ENCODE results near the gene ABCC4.

ABCC4 gene

GRCh38 chr13:95123726-95124125, 177.5 kb downstream of the ABCC4 start:
- DNase-seq, result no peak

GRCh38 chr13:95122063-95122462, 179.2 kb downstream of the ABCC4 start:
- no peak for DNase-seq

DNA sequence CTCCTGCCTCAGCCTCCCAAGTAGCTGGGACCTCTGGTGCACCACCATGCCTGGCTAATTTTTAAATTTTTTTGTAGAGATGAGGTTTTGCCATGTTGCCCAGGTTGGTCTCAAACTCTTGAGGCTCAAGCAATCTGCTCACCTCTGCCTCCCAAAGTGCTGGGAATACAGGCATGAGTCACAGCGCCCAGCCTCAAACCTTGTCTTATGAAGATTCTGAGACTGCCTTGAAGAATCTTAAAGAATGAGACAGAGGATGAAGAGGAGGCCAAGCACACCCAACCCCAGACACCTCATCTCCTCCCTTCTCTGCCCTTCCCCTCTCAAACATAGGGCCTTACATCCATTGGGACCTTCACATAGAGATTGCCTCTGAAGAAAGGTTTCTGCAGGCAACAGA, 179.7 kb downstream of the ABCC4 start:
- DNase-seq, result no peak

- DNase-seq, result no peak
Observed at GRCh38 chr13:95120650-95121049, 180.6 kb downstream of the ABCC4 start.

DNA sequence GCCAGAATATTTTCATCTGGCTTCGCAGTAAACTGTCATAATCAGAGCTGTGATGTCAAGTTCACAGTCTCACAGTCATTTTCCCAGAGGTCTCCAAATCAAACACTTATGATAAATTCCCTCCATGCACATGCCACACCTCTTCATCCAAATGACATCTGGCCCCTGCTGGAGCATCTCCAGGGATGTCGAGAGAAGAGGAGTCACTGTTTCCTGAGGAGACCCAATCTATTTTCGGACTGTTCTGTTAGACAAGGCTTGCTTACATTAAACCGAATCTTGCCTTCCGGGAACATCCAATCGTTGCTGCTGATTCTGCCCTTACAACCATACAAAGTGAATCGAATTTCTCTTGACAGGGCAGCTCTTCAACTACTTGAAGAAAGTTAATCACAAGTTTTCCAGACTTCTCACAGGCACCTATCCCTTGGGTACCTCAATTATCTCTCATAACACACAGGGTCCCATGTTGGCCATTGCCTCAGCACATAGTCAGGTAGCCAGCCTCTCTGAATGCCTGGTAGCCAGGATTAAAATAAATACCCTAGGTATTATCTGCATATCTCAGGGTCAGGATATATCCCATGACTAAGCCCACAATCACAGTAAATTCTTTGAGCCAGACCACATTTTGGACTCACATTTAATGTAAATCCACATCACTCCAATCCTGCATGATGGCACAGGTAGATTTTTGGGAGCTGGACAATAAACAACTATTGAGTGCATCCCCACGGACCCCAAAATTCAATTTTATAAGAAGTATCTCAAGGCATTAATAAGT, 182.5 kb downstream of the ABCC4 start:
- no peak for DNase-seq

DNA sequence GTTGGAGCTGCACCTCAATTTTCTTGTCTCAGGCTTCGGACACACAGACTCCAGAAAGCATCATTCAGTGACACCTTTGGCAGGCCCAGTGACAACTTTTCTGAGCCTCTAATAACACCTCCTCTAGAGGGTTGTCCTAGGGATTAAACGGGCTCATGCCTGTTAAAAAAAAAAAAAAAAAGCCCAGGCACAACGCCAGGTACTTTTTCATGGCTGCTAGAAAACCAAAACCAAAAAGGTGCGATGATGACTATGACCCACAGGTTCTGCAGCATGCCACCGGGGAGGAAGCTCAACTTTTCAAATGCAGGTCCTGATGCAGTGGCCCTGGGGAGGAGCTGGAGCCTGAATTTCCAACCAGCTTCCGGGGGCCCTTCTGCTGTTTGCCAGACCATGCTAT, 184.2 kb downstream of the ABCC4 start:
- DNase-seq, result no peak

DNA sequence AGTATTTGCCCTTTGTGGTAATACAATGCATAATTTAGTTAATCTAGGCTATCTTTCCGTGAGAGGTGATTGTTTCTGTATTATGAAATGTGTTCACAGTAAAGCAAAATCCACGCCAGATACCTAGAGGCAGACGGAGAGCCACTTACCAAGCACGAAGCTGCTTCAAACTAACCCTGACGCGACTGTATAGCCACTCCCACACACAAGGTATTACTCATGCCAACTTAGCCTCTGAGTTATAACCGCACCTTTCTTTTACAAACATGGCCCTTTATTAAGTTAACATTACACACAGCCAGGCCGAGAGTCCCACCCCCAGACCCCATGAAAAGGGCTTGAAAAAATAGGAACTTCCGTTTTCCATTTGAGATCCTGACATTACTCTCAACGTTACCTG, 185.7 kb downstream of the ABCC4 start:
- DNase-seq, result no peak

GRCh38 chr13:95113601-95114000, 187.7 kb downstream of the ABCC4 start:
- no peak for DNase-seq

- no peak for DNase-seq
Observed at GRCh38 chr13:95112883-95113282, 188.4 kb downstream of the ABCC4 start.

- no peak for DNase-seq
Observed at GRCh38 chr13:95111608-95112007, 189.6 kb downstream of the ABCC4 start.

DNA sequence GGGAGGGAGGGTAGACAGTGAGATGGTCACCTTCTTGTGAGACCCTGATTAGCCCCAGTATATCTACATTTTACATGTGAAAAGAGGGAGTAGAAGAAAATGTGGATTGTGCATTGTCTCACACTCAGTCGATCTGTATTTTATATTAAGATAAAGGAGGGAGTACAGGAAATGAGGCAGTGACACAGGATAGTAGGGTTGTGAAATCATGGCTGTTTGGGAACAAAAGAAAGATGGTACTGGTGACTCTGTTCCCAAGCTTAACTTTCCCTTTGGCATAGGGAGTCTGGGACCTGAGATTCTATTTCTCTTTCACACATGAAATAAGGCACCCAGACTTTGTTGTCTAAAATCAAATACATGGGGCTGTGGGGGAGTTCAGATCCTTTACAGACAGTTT, 194.7 kb downstream of the ABCC4 start:
- no peak for DNase-seq

DNA sequence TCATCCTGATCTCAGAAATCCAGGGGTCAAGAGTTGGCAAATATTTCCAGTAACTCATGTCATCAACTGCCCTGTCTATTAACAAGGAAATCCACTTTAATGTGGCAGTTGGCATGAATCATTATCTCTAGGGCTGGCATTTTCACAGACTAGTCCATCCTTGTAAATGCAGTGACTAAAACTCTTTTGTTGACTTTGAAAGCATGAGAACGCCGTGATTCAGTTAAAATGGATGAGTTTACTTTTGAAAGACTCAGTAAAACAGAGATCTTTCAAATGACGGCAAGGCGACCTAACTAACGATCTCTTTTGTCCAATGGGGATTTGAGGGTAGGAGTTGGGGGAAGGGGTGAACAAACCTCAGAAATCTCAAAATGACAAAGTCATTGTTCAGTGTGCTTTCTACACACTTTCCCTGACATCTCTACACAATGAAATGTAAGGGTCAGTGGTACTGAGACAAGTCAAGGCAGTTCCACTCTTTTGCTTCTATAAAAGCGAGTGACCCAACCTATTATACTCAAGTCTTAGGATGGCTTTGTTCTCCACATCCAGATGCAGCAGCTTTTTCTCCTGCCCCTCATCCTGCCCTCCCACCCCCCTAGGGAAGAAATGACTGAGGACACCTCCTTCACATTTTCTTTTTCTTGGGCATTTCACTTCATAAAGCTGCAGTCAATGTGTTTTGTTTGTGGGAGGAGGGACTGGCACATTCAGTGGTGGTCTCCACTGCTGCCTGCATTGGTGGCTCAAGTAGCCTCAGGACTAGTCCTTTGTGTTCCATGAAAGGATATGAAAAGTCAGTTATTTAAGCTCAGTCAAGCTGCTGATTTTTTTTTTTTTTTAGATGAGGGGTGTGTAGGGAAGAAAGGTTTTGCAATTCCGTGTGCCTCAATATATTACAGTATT, 200.5 kb downstream of the ABCC4 start:
- DNase-seq, result no peak

DNA sequence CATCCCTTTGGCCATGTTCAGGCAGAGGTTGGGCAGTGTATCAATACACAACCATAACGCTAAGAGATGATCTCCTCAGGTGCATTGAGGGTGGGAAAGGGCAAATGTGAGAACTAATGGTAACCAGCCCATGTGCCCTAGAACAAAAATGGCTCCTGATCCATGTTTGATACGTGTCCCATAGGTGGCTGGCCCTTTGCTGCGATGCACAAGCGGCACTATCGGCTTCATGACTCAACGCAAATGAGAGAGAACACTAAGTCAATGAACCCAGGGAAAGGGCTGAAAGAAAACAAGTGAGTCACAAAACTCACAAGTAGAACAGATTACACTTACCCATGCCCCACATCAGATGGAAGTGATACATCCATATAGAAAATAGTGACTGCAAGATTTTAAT, 201.7 kb downstream of the ABCC4 start:
- no peak for DNase-seq

GRCh38 chr13:95098916-95099315, 202.3 kb downstream of the ABCC4 start:
- DNase-seq, result no peak

DNA sequence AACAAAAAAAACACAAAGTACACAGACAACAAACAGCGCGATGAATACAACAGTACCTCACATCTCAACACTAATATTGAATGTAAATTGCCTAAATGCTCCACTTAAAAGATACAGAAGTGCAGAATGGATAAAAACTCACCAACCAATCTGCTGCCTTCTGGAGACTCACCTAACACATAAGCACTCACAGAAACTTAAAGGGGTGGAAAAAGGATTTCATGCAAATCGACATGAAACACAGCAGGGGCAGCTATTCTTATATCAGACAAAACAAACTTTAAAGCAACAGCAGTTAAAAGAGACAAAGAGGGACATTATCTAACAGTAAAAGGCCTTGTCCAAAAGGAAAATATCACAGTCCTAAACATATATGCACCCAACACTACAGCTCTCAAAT, 209.5 kb downstream of the ABCC4 start:
- no peak for DNase-seq

GRCh38 chr13:95087746-95088305, 213.4 kb downstream of the ABCC4 start:
- no peak for DNase-seq

- DNase-seq, result no peak
Observed at GRCh38 chr13:95086761-95087160, 214.5 kb downstream of the ABCC4 start.

DNA sequence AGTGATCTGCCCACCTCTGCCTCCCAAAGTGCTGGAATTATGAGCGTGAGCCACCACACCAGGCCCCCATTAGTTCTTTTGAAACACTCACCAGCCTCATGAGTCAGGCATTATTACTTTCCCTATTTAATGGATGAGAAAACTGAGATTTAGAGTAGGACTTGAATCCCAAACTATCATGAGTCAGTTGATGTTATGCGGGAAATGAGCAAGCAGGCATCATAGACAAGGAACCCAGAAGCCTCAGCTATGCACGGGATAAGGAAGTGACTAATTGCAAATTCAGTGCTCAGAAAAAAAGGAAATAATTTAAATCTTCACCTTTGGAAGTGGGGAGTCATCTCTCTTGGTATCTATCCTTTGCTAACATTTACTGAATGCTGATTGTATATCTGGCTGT, 217.5 kb downstream of the ABCC4 start:
- DNase-seq, result no peak

DNA sequence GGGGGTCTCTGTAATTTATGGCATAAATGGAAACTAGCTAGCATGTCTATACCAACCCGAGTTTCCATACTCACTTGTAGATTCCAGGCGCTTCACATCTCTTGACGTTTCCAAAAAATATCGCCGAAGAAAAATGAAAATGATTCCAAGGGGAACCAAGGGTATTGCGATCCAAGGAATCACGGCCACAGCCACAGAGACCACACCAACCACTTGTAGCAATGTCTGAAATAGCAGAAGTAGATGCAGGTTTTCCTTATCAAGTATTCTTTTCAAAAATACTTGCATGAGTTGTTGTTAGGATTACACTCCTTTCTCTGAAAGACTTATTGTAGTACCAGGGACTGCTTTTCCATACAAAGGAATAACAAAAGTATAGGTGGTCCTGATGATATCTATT, 218.2 kb downstream of the ABCC4 start:
- DNase-seq, result no peak

- no peak for DNase-seq
Observed at GRCh38 chr13:95075506-95075905, 225.7 kb downstream of the ABCC4 start.

- no peak for DNase-seq
Observed at GRCh38 chr13:95074820-95075219, 226.4 kb downstream of the ABCC4 start.

- no peak for DNase-seq
Observed at GRCh38 chr13:95073747-95074311, 227.4 kb downstream of the ABCC4 start.

Data from nucleus accumbens (tissue), 56 donors.